22Rv1 (cell line): ENCODE measurements around the gene KIF6.

Experiments
- H3K27ac ChIP-seq: fragments of 450-650 bp; 2 replicates; pipeline ENCODE4 v1.5.1; 2017
- ZFX ChIP-seq: fragments of 450-650 bp; IDR thresholded peaks from 2 replicates; pipeline ENCODE4 v1.6.1; 2017; ENCODE audit warnings: antibody characterized with exemption, borderline replicate concordance
- TF ChIP-seq, protein P1 (sequence below): fragments of 450-650 bp; IDR thresholded peaks from 2 replicates; pipeline ENCODE4 v1.5.1; 2017; ENCODE audit warnings: mild to moderate bottlenecking

Gene KIF6

DNA sequence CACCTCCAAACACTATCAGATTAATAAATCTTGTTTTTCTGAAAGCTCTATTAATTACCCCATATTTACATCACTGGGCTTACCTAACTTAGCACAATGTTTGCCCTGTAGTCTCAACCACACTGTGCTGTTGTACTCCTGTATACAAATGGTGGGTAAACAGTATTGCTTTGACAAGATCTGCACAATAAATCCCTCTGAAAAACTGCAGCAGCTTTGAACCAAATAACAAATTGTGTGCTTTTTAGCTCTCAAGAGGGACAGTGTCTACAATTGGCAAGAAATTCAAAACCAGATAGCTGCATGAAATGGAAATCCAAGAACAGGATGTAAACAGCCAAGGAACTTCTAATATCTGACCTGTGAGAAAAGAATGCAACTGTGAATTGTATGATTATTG lies 10.4 kb downstream of the KIF6 start:
- TF ChIP-seq, protein P1, sequence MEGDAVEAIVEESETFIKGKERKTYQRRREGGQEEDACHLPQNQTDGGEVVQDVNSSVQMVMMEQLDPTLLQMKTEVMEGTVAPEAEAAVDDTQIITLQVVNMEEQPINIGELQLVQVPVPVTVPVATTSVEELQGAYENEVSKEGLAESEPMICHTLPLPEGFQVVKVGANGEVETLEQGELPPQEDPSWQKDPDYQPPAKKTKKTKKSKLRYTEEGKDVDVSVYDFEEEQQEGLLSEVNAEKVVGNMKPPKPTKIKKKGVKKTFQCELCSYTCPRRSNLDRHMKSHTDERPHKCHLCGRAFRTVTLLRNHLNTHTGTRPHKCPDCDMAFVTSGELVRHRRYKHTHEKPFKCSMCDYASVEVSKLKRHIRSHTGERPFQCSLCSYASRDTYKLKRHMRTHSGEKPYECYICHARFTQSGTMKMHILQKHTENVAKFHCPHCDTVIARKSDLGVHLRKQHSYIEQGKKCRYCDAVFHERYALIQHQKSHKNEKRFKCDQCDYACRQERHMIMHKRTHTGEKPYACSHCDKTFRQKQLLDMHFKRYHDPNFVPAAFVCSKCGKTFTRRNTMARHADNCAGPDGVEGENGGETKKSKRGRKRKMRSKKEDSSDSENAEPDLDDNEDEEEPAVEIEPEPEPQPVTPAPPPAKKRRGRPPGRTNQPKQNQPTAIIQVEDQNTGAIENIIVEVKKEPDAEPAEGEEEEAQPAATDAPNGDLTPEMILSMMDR = no peak
- TF ChIP-seq ZFX = no peak
- no peak overlapping the region for H3K27ac ChIP-seq

DNA sequence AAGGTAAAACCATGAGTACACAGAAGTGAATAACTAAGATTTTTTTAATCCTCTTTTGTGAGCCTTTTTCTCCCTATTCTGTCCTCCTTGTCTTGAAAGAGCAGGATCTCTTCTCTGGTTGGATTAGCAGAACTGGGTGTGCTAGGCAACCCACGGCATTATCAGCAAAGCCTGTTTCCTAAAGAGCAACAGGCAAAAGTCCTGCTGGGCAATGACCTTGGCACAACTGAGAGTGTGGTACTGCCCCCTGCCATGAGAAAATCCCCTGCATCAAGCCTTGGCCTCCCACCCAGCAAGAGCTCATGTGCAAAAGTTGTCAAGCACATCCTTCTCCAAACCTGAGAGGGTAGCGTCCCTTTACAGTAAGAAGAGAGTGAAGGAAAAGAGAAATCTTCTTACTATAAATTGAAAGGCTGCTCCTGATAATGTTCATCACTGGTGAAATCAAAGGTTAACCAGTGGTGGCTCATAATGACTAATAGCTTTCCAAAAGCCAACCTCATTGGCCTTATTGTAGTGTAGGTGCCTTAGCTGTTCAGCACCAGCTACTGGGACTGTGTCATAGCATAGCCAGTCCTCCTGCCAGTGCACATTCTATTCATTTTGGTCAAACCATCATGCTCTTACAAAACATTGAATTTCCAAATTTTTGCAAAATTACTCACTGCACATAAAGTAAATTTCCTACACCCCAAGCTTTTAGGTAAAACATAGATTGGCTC lies 17.1 kb downstream of the KIF6 start:
- no peak for TF ChIP-seq ZFX
- TF ChIP-seq, protein P1 = no peak
- H3K27ac ChIP-seq = no peak overlapping the region

DNA sequence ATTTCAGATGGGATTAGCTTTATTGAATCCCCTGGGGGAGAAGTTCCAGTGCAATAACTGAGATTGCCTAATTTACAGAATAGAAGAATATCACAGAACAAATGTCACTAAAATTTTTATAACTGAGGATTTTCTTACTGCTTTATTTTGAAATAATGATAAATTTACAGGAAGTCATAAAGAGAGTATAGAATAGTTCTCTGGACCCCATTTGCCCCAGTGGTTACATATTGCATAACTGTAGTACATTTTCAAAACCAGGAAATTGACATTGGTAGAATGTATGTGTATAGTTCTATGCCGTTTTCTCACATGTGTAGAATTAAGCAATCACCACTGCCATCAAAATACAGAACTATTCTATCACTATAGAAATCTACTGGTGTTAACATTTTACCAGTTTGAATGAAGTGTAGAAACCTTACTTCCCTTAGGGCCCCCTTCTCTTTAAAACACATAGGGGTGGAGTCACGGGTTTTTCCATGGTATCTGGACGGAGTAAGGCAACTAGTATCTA lies 18.3 kb downstream of the KIF6 start:
- no peak overlapping the region for H3K27ac ChIP-seq
- TF ChIP-seq ZFX = no peak
- TF ChIP-seq, protein P1 = no peak

DNA sequence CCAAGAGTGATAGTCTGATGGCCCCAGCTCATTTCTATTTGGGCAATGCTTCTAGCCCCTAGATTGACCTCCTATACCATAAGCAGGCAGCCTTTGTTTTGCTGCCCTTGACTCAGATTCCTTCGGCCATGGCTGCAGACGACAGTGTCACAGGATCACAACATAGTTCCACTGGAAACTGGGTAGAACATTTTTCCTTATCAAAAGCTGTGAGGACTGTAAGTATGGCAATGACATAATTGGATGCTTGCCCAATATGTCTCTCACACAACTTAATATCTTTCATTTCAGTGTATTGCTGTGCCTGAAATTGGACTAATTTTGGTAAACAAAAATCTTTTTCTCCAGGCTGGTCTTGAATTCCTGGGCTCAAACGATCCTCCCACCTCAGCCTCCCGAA lies 22.9 kb downstream of the KIF6 start:
- H3K27ac ChIP-seq = no peak overlapping the region
- no peak for TF ChIP-seq ZFX
- TF ChIP-seq, protein P1 = no peak

DNA sequence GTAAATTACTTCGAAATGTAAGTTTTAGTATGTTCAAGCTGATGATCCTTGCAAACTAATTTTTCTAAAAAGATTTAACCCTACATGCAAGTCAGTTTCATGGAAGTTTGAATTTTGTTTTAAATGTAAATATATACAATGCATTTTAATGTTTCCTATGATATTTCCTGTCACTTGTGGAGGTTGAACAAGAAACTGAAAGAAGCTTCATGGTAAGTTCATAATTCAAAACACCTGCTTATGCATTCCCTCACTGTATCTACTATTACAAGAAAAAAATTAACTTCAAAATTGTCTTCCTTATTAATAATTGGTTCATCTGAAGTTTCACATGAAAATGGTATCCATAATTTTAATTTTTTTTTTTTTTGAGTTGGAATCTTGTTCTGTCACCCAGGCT lies 24.8 kb downstream of the KIF6 start:
- no peak for TF ChIP-seq ZFX
- TF ChIP-seq, protein P1 = no peak
- no peak overlapping the region for H3K27ac ChIP-seq

DNA sequence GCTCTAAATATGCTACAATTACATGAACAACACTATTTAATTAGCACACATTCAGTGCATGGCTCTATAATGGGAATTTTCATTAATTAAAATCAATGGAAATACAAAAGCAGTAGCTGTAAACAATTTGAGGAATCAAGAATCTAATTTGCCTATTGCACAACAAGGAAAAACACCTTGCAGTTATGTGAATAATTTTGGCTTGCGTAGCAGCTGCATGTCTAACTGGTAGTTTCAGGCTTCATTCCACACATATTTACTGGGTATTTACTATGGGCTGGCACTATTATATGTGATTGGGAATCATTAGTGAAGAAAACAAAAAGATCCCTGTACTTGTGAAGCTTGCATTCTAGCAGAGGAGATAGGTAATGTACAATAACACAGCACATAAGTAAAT lies 26.4 kb downstream of the KIF6 start:
- H3K27ac ChIP-seq = no peak overlapping the region
- TF ChIP-seq ZFX = no peak

DNA sequence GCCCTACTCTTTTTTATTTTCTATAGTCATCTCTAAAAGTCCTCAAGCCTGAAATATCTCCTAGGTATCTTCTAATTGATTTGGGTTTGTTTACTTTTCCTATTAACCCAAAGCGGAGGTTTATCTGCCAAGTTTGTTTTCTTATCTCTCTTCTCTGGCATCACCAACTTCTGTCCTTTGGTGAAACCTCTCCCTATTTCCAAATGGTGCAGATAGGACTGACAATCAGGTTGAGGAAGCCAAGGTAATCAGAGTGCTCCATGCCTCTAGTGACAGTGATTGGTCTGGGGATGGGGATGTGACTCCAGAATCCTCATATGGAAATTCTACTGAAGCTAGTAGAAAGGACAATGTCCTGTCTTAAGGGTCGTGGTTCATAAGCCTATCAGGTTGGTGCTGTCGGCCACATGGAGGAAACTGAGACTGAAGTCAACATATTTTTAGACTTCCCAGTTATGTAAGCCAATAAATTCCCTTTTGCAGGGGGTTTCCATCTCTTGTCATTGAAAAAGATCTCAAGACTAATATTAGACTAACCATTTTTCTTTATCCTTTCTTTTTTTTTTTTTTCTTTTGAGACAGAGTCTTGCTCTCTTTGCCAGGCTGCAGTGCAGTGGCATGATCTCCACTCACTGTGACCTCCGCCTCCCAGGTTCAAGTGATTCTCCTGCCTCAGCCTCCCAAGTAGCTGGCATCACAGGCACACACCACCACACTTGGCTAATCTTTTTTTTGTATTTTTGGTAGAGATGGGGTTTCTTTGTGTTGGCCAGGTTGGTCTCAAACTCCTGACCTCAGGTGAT lies 28.0 kb downstream of the KIF6 start:
- H3K27ac ChIP-seq = no peak overlapping the region
- TF ChIP-seq, protein P1 = no peak
- no peak for TF ChIP-seq ZFX
